A673 (cell line): ENCODE results near the gene SPI1.

ENCODE experiments used
- CTCF ChIP-seq: fragments of 300-800, 200-600 bp; sonication (generic); conservative IDR thresholded peaks from 2 replicates; pipeline ENCODE4 v1.5.1; 2017; ENCODE audit warnings: low read depth, mild to moderate bottlenecking, antibody characterized with exemption, low read length, moderate library complexity, mixed read lengths
- EZH2 ChIP-seq: fragments of 200-600 bp; sonication (generic); IDR thresholded peaks from 2 replicates; pipeline ENCODE4 v1.6.1; 2017; ENCODE audit warnings: borderline replicate concordance, low read depth, mild to moderate bottlenecking, mixed read lengths, antibody characterized with exemption, low read length; ENCODE audit not compliant: poor library complexity, severe bottlenecking

- TF ChIP-seq CTCF: no peak
- no peak for TF ChIP-seq EZH2
These were observed 44.9 kb downstream of the SPI1 start for GRCh38 chr11:47333526-47333845.
